SK-N-SH (cell line): ENCODE results near the gene GALR3. TPM values are rescaled to one million over a fixed set of nuclear protein-coding genes. Genes with fewer than 3 reads are reported as not detected.

Source experiments
- CTCF ChIA-PET: fragments of 300-600, 350-600 bp; formaldehyde crosslinking; extraction: SDS; loops from one replicate; lab custom pipeline; 2021; lab: Yijun Ruan, JAX
- POLR2A ChIA-PET: fragments of 350-600 bp; sonication (Branson Sonifier 250); formaldehyde crosslinking; extraction: SDS; loops from one replicate; lab custom pipeline; 2020; ENCODE audit warnings: antibody characterized with exemption, inconsistent platforms; lab: Yijun Ruan, JAX
- DNase-seq: peaks from one replicate; pipeline ENCODE4 v3.0.0; 2012
- H2AFZ ChIP-seq: fragments of 200-600 bp; sonication (generic); 2 replicates; pipeline ENCODE4 v1.8.1; 2016; ENCODE audit warnings: antibody characterized with exemption, mild to moderate bottlenecking, low read depth
- H3F3A ChIP-seq: fragments of 200-600 bp; sonication (generic); replicated peaks from 2 replicates; pipeline ENCODE3; 2016; ENCODE audit warnings: antibody characterized with exemption, mild to moderate bottlenecking; ENCODE audit not compliant: insufficient read depth
- H3K27ac ChIP-seq, 2 experiments: fragments of 200-500 bp in 1 of 2; fragments of 200-600 bp in 1 of 2; sonication (Bioruptor generic) in 1 of 2; sonication (generic), shearing (Covaris generic) in 1 of 2; 2 replicates each; pipeline versions ENCODE4 v1.5.1 to v1.6.1; 2014 to 2016; ENCODE audit warnings: low read depth in 2 of 2, inconsistent platforms in 1 of 2, low read length in 1 of 2, mild to moderate bottlenecking in 1 of 2, mixed read lengths in 1 of 2
- H3K27me3 ChIP-seq: fragments of 200-600 bp; sonication (generic), shearing (Covaris generic); 2 replicates; pipeline ENCODE4 v1.6.1; 2016; ENCODE audit warnings: mixed run types; ENCODE audit not compliant: insufficient read depth
- H3K36me3 ChIP-seq, 2 experiments: fragments of 200-500 bp in 1 of 2; fragments of 200-600 bp in 1 of 2; sonication (Bioruptor generic) in 1 of 2; sonication (generic) in 1 of 2; replicated peaks in 1 of 2; 2 replicates each; pipeline versions ENCODE3 to v1.5.1; 2014 to 2016; ENCODE audit warnings: low read length in 1 of 2, mild to moderate bottlenecking in 1 of 2; ENCODE audit not compliant: insufficient read depth in 2 of 2, control insufficient read depth in 1 of 2
- H3K4me1 ChIP-seq, 2 experiments: fragments of 200-500 bp in 1 of 2; fragments of 200-600 bp in 1 of 2; sonication (Bioruptor generic) in 1 of 2; sonication (generic), shearing (Covaris generic) in 1 of 2; 2 replicates each; pipeline versions ENCODE4 v1.5.1 to v1.6.1; 2014 to 2016; ENCODE audit warnings: low read depth in 1 of 2, low read length in 1 of 2, mixed run types in 1 of 2; ENCODE audit not compliant: insufficient read depth in 2 of 2, control insufficient read depth in 1 of 2
- H3K4me2 ChIP-seq: fragments of 200-600 bp; sonication (generic), shearing (Covaris generic); 2 replicates; pipeline ENCODE4 v1.6.1; 2017; ENCODE audit warnings: mixed run types
- H3K4me3 ChIP-seq, 2 experiments: fragments of 200-500 bp in 1 of 2; fragments of 200-600 bp in 1 of 2; sonication (Bioruptor generic) in 1 of 2; sonication (generic), shearing (Covaris generic) in 1 of 2; 2 replicates each; pipeline versions ENCODE4 v1.5.1 to v1.8.1; 2014 to 2016; ENCODE audit warnings: low read depth in 2 of 2, inconsistent platforms in 1 of 2, low read length in 1 of 2, mild to moderate bottlenecking in 1 of 2, mixed read lengths in 1 of 2, moderate library complexity in 1 of 2
- H3K79me2 ChIP-seq: fragments of 200-600 bp; sonication (generic); 2 replicates; pipeline ENCODE4 v1.8.1; 2017; ENCODE audit warnings: mild to moderate bottlenecking; ENCODE audit not compliant: insufficient read depth
- H3K9ac ChIP-seq: fragments of 200-600 bp; sonication (generic); 2 replicates; pipeline ENCODE4 v1.6.1; 2017; ENCODE audit warnings: mixed run types
- H3K9me2 ChIP-seq: fragments of 200-600 bp; sonication (generic); 2 replicates; pipeline ENCODE4 v1.6.1; 2017; ENCODE audit warnings: mixed run types
- H3K9me3 ChIP-seq: fragments of 200-600 bp; sonication (generic); 2 replicates; pipeline ENCODE4 v1.6.1; 2017; ENCODE audit warnings: mixed run types, mild to moderate bottlenecking, moderate library complexity
- H4K20me1 ChIP-seq: fragments of 200-600 bp; sonication (generic); 2 replicates; pipeline ENCODE4 v1.6.1; 2017; ENCODE audit warnings: mild to moderate bottlenecking, mixed run types; ENCODE audit not compliant: insufficient read depth
- CHD2 ChIP-seq: fragments of 150-350 bp; IDR thresholded peaks from 2 replicates; pipeline ENCODE4 v1.6.1; 2018; ENCODE audit warnings: low read length; ENCODE audit not compliant: partially characterized antibody
- ELF1 ChIP-seq: IDR thresholded peaks from 2 replicates; pipeline ENCODE4 v1.4.0; 2012
- EZH2phosphoT487 ChIP-seq: fragments of 200-600 bp; sonication (generic); IDR thresholded peaks from 2 replicates; pipeline ENCODE4 v1.6.1; 2017; ENCODE audit warnings: low read depth, mixed run types, mild to moderate bottlenecking, antibody characterized with exemption, moderate library complexity, borderline replicate concordance
- FOXM1 ChIP-seq: IDR thresholded peaks from 2 replicates; pipeline ENCODE4 v1.4.0; 2012; ENCODE audit warnings: low read depth, mild to moderate bottlenecking
- GABPA ChIP-seq: IDR thresholded peaks from 2 replicates; pipeline ENCODE4 v1.4.0; 2012; ENCODE audit warnings: low read depth, mild to moderate bottlenecking
- JUND ChIP-seq: IDR thresholded peaks from 2 replicates; pipeline ENCODE4 v1.4.0; 2012
- MAX ChIP-seq: IDR thresholded peaks from 2 replicates; pipeline ENCODE4 v1.4.0; 2012; ENCODE audit warnings: low read depth
- MXI1 ChIP-seq: IDR thresholded peaks from 2 replicates; pipeline ENCODE4 v1.6.1; 2012; ENCODE audit warnings: mild to moderate bottlenecking, low read depth, low read length, improper control_type of control experiment
- NRF1 ChIP-seq: IDR thresholded peaks from 2 replicates; pipeline ENCODE4 v1.6.1; 2012; ENCODE audit warnings: low read depth, mild to moderate bottlenecking, low read length
- RCOR1 ChIP-seq: fragments of 150-350 bp; IDR thresholded peaks from 2 replicates; pipeline ENCODE4 v1.6.1; 2017; ENCODE audit warnings: antibody characterized with exemption, low read length
- RXRA ChIP-seq: IDR thresholded peaks from 2 replicates; pipeline ENCODE4 v1.4.0; 2012; ENCODE audit warnings: low read depth, mild to moderate bottlenecking, borderline replicate concordance
- ZBTB33 ChIP-seq: IDR thresholded peaks from 2 replicates; pipeline ENCODE4 v1.4.0; 2012; ENCODE audit warnings: low read depth, borderline replicate concordance
- WGBS: methylation state at CpG from one replicate; pipeline ENCODE4 v1.1.6; 2017; ENCODE audit warnings: low lambda C conversion rate; 5-methylcytosine and 5-hydroxymethylcytosine counted together
- polyA plus RNA-seq, 3 experiments: library from polyadenylated mRNA; depleted of rRNA; stranded (reverse); fragments of >200 nt; gene quantifications; 2 replicates each; pipeline ENCODE4 v1.2.3, GENCODE V29; 2012
- TF ChIP-seq, protein P1 (sequence below): IDR thresholded peaks from 2 replicates; pipeline ENCODE4 v1.6.1; 2012; ENCODE audit warnings: mild to moderate bottlenecking, low read depth, low read length, moderate library complexity
- TF ChIP-seq, protein P2 (sequence below): IDR thresholded peaks from 2 replicates; pipeline ENCODE4; 2012
- TF ChIP-seq, protein P3 (sequence below): fragments of 200-600 bp; sonication (generic); IDR thresholded peaks from 2 replicates; pipeline ENCODE4 v1.6.1; 2017; ENCODE audit warnings: antibody characterized with exemption, mild to moderate bottlenecking, moderate library complexity

Gene GALR3
- polyA plus RNA-seq, 1 of the 3 experiments (the other 2 are of a cell fraction) = not detected

DNA sequence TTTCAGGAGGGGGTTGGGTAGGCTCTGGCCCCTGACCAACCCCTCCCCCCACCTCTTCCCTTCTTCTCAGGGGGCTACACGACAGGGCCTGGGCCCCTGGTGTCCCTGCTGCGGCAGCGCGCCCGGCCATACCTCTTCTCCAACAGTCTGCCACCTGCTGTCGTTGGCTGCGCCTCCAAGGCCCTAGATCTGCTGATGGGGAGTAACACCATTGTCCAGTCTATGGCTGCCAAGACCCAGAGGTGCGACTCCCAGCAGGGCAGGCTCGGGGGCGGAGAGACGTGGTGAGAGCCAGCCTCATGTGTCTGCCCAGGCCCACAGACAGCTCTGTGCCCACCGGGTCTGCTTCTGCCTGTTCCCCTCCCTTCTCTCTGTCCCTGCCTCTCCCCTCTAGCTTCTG, 7.6 kb upstream of the GALR3 start:
- DNase-seq = no peak
- POLR2A ChIA-PET = no interaction called here

GRCh38 chr22:37816543-37817180, 6.5 kb upstream of the GALR3 start:
- H3K4me2 ChIP-seq = no peak overlapping the region
- no peaks in the 10 kb centered on the region for H3K9me2 ChIP-seq
- H3K4me3 ChIP-seq = no peak overlapping the region
- H3K9me3 ChIP-seq = no peaks in the 10 kb centered on the region
- TF ChIP-seq NRF1 (no peak), GABPA (no peak), RXRA (no peak), MAX (no peak), ELF1 (no peak), ZBTB33 (no peak), FOXM1 (no peak), RCOR1 (no peak), EZH2phosphoT487 (no peak)
- TF ChIP-seq, protein P1, sequence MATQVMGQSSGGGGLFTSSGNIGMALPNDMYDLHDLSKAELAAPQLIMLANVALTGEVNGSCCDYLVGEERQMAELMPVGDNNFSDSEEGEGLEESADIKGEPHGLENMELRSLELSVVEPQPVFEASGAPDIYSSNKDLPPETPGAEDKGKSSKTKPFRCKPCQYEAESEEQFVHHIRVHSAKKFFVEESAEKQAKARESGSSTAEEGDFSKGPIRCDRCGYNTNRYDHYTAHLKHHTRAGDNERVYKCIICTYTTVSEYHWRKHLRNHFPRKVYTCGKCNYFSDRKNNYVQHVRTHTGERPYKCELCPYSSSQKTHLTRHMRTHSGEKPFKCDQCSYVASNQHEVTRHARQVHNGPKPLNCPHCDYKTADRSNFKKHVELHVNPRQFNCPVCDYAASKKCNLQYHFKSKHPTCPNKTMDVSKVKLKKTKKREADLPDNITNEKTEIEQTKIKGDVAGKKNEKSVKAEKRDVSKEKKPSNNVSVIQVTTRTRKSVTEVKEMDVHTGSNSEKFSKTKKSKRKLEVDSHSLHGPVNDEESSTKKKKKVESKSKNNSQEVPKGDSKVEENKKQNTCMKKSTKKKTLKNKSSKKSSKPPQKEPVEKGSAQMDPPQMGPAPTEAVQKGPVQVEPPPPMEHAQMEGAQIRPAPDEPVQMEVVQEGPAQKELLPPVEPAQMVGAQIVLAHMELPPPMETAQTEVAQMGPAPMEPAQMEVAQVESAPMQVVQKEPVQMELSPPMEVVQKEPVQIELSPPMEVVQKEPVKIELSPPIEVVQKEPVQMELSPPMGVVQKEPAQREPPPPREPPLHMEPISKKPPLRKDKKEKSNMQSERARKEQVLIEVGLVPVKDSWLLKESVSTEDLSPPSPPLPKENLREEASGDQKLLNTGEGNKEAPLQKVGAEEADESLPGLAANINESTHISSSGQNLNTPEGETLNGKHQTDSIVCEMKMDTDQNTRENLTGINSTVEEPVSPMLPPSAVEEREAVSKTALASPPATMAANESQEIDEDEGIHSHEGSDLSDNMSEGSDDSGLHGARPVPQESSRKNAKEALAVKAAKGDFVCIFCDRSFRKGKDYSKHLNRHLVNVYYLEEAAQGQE = no peak
- TF ChIP-seq, protein P2, sequence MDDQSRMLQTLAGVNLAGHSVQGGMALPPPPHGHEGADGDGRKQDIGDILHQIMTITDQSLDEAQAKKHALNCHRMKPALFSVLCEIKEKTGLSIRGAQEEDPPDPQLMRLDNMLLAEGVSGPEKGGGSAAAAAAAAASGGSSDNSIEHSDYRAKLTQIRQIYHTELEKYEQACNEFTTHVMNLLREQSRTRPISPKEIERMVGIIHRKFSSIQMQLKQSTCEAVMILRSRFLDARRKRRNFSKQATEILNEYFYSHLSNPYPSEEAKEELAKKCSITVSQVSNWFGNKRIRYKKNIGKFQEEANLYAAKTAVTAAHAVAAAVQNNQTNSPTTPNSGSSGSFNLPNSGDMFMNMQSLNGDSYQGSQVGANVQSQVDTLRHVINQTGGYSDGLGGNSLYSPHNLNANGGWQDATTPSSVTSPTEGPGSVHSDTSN = no peak
- TF ChIP-seq, all 33 proteins: peak for 0
- Histone ChIP-seq H3F3A (no peaks in the 10 kb centered on the region), H4K20me1 (no peaks in the 10 kb centered on the region), H3K36me3 (peaks cover 0 to 9% of the 10 kb centered on the region in 2 experiments), H3K4me1 (peaks cover 0 to 8% of the 10 kb centered on the region in 2 experiments; a peak in 1 of 4 replicates), H3K27ac (no peak overlapping the region), H3K79me2 (no peaks in the 10 kb centered on the region), H3K27me3 (no peaks in the 10 kb centered on the region), H3K9ac (no peak overlapping the region), H2AFZ (no peak overlapping the region)
- POLR2A ChIA-PET = interaction anchor here (2.2 kb wide), 2 partner anchors 9 to 64 kb away, joined by 4 to 13 read pairs; partner anchors contain the start of gene GCAT
- WGBS = 91% methylated on average over 18 of the region's 23 CpGs
- CTCF ChIA-PET = interaction anchor here (0.7 to 14.0 kb wide), 19 partner anchors 8 to 160 kb away, joined by 3 to 182 read pairs (median 7); partner anchors contain the start of genes ANKRD54, EIF3L, GCAT and MICALL1
- no peak for DNase-seq

More for the DNA sequence above, 7.6 kb upstream of the GALR3 start:
- H3K9me3 ChIP-seq = no peaks in the 10 kb centered on the region
- H3K27ac ChIP-seq = no peak overlapping the region
- TF ChIP-seq, protein P3, sequence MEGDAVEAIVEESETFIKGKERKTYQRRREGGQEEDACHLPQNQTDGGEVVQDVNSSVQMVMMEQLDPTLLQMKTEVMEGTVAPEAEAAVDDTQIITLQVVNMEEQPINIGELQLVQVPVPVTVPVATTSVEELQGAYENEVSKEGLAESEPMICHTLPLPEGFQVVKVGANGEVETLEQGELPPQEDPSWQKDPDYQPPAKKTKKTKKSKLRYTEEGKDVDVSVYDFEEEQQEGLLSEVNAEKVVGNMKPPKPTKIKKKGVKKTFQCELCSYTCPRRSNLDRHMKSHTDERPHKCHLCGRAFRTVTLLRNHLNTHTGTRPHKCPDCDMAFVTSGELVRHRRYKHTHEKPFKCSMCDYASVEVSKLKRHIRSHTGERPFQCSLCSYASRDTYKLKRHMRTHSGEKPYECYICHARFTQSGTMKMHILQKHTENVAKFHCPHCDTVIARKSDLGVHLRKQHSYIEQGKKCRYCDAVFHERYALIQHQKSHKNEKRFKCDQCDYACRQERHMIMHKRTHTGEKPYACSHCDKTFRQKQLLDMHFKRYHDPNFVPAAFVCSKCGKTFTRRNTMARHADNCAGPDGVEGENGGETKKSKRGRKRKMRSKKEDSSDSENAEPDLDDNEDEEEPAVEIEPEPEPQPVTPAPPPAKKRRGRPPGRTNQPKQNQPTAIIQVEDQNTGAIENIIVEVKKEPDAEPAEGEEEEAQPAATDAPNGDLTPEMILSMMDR = no peak
- no peak for TF ChIP-seq CHD2
- no peak for TF ChIP-seq ELF1
- TF ChIP-seq JUND = no peak
- no peak for TF ChIP-seq MXI1
- H3K4me3 ChIP-seq = no peak overlapping the region
- H3K4me1 ChIP-seq = peaks cover 0 to 8% of the 10 kb centered on the region in 2 experiments; a peak in 1 of 4 replicates
- no peaks in the 10 kb centered on the region for H4K20me1 ChIP-seq
- no peaks in the 10 kb centered on the region for H3K9me2 ChIP-seq
- no peaks in the 10 kb centered on the region for H3K27me3 ChIP-seq
- H3K36me3 ChIP-seq = peaks cover 0 to 9% of the 10 kb centered on the region in 2 experiments
- no peak overlapping the region for H3K4me2 ChIP-seq
- CTCF ChIA-PET = interaction anchor here (0.6 to 14.0 kb wide), 3 partner anchors 7 to 68 kb away, joined by 3 to 182 read pairs (median 34); partner anchors contain the start of gene GCAT
- WGBS = 87% methylated on average over 11 of the region's 12 CpGs
- no peaks in the 10 kb centered on the region for H3F3A ChIP-seq
- no peak overlapping the region for H2AFZ ChIP-seq
- H3K9ac ChIP-seq = no peak overlapping the region
- H3K79me2 ChIP-seq = no peaks in the 10 kb centered on the region
